Muscle of leg (tissue), 11 donors: ENCODE measurements around the gene ICOS. TPM values are rescaled to one million over a fixed set of nuclear protein-coding genes. Genes with fewer than 3 reads are reported as not detected.

Source experiments
- DNase-seq: peaks from one replicate; pipeline ENCODE4 v3.0.0; 2013
- H3K27ac ChIP-seq: one replicate; pipeline ENCODE4 v1.5.1; 2013; ENCODE audit warnings: mild to moderate bottlenecking, low read length, control low read depth
- H3K27me3 ChIP-seq: one replicate; pipeline ENCODE4 v1.6.1; 2013; ENCODE audit warnings: low read length; ENCODE audit not compliant: control insufficient read depth, insufficient read depth
- H3K36me3 ChIP-seq: one replicate; pipeline ENCODE4 v1.6.1; 2013; ENCODE audit warnings: low read length; ENCODE audit not compliant: control insufficient read depth, insufficient read depth
- H3K4me1 ChIP-seq: one replicate; pipeline ENCODE4 v1.6.1; 2013; ENCODE audit warnings: low read length; ENCODE audit not compliant: control insufficient read depth, insufficient read depth
- H3K4me3 ChIP-seq: one replicate; pipeline ENCODE4 v1.5.1; 2013; ENCODE audit warnings: low read length, control low read depth
- H3K9me3 ChIP-seq: replicated peaks from 2 replicates; pipeline ENCODE4 v1.6.1; 2013; ENCODE audit warnings: low read depth, low read length; ENCODE audit not compliant: control insufficient read depth
- WGBS: methylation state at CpG from one replicate; pipeline ENCODE4 v1.1.5; 2013; ENCODE audit warnings: missing lambda C conversion rate; ENCODE audit not compliant: insufficient coverage; 5-methylcytosine and 5-hydroxymethylcytosine counted together
- polyA plus RNA-seq, 8 donors: library from polyadenylated mRNA; unstranded; fragments of 120-200 nt; gene quantifications; one replicate each; pipeline versions ENCODE4 v1.2.1 to v1.2.3, GENCODE V29; 2013; ENCODE audit warnings: inconsistent platforms in 1 of 8, low replicate concordance in 1 of 8; ENCODE audit not compliant: insufficient read length in 8 of 8, insufficient read depth in 1 of 8
- total RNA-seq: library from RNA; stranded (reverse); fragments of 120-200 nt; gene quantifications from one replicate; pipeline ENCODE4 v1.2.4, GENCODE V29; 2013

Gene ICOS
- total and polyA plus RNA-seq, 9 donors: 0.04 TPM; not detected in 8

DNA sequence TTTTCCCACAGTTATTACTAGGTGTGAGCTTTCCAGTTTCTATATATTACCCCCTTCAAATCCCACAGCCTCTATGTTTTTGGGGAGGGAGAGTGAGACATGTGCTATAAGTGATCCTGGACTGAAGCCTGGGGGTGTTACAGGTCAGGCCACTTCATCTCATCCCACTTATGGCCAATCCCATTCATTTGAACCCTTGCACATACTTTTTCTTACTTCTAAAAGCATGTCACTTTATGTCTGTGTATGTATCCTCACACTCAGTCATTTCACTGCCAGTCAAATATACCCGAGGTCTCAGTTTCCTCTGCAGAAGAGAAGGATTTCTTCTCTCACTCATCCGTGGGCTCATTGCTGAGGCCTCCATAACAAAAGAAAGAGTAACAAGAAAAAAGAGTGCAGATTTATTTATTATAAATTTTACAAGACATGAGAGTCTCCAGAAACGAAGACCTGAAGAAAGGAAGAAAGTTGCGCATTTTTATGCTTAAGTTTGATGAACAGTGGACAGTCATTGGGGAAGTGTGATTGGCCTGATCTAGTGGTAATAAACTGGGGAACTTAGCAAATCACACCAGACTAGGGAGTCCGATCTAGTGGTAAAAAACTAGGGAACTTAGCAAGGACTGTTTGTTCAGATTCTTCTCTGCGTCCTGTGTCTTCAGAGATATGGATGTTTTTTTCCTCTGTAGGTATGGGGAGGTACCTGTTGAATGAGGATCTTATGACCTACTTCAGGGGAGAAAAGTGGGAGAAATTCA is 52.1 kb downstream of the ICOS start:
- Histone ChIP-seq H3K27me3 (no peaks in the 10 kb centered on the region), H3K4me1 (no peaks in the 10 kb centered on the region), H3K4me3 (no peak overlapping the region), H3K36me3 (no peaks in the 10 kb centered on the region), H3K9me3 (no peaks in the 10 kb centered on the region), H3K27ac (no peak overlapping the region)
- no peak for DNase-seq
- WGBS: 88% methylated on average over 2 of the region's 6 CpGs

DNA sequence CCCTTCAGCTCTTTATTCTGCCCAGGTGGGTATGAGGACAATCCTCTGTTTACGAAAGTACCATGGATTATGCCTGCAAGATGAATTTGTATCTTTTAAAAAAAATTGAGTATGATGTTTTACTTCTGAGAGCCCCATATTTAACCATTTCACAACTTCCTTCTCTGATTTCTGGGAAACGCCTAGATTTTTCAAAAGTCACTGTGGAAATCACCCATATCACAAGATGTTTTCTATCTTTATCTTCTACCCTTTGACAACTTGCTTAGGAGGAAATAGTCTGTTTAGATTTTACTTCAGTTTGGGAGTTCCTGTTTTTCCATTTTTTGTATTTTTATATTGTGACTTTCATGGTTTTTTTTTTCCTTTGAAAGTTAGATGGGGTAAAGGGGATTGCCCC is 53.0 kb downstream of the ICOS start:
- Histone ChIP-seq H3K27me3 (no peaks in the 10 kb centered on the region), H3K9me3 (no peaks in the 10 kb centered on the region), H3K4me1 (no peaks in the 10 kb centered on the region), H3K4me3 (no peak overlapping the region), H3K27ac (no peak overlapping the region), H3K36me3 (no peaks in the 10 kb centered on the region)
- DNase-seq: no peak
- 80% methylated on average over 1 of the region's 2 CpGs for WGBS

DNA sequence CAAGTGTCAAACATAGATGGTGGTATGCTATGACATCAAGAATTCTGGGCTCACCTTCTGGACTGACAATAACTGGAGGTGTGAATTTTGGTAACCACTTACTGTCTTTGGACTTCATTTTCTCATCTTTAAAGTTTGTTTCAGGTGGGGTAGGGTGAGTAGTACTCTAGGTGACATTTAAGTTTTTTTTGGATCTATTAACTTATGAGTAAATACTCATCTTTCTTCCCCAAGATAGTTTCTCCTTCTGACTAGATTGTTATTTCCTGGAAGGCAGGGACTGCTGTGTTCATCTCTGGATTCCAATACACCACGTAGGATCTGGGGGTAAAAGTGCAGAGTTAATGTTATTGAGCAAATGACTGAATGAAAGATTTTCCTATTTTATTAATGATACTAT is 55.9 kb downstream of the ICOS start:
- H3K27me3 ChIP-seq: no peaks in the 10 kb centered on the region
- H3K4me1 ChIP-seq: no peaks in the 10 kb centered on the region
- no CpG with 5 or more reads among the region's 1 CpG for WGBS
- H3K27ac ChIP-seq: no peak overlapping the region
- H3K36me3 ChIP-seq: no peaks in the 10 kb centered on the region
- no peak for DNase-seq
- no peak overlapping the region for H3K4me3 ChIP-seq
- no peaks in the 10 kb centered on the region for H3K9me3 ChIP-seq

DNA sequence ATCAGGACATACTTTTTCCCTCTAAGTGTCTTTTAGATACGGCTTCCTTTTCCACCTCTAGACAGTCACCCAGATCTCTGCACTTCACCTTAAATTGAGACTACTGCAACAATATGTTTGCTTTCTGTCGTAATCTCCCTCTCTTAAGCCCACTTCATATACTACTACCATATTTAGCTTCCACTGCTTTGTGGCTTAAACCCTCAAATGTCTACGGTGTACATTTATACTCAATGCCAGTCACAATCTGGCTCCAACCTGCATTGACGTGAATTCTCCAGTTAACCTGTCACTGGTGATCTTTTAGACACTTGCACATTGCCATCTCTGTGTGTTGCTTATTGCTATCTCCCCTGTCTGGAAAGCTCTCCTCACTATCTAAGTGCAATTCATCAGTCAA is 56.4 kb downstream of the ICOS start:
- H3K36me3 ChIP-seq: no peaks in the 10 kb centered on the region
- DNase-seq: no peak
- H3K4me3 ChIP-seq: no peak overlapping the region
- H3K9me3 ChIP-seq: no peaks in the 10 kb centered on the region
- H3K4me1 ChIP-seq: no peaks in the 10 kb centered on the region
- no peaks in the 10 kb centered on the region for H3K27me3 ChIP-seq
- no peak overlapping the region for H3K27ac ChIP-seq
- 91% methylated on average over 4 of the region's 4 CpGs for WGBS

DNA sequence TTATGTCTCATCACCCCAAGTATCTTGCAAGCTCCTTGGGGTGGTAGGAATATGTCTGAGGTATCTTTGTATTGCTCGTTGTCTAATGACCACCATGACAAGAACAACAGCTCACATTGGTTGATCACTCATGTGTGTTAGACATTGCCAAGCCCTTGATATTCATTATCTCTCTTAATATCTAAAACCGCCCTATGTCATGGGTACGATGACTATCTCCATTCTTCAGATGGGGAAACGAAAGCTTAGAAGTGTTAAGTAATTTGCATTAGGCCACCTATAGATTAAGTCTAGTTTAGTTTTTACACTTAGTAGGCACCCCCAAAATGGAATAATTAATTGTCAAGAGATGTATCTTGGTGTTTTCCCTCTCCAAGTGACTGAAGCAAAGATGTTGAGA is 57.0 kb downstream of the ICOS start:
- no peak for DNase-seq
- Histone ChIP-seq H3K27me3 (no peaks in the 10 kb centered on the region), H3K4me3 (no peak overlapping the region), H3K9me3 (no peaks in the 10 kb centered on the region), H3K27ac (no peak overlapping the region), H3K36me3 (no peaks in the 10 kb centered on the region), H3K4me1 (no peaks in the 10 kb centered on the region)
- WGBS: no CpG with 5 or more reads among the region's 4 CpGs

DNA sequence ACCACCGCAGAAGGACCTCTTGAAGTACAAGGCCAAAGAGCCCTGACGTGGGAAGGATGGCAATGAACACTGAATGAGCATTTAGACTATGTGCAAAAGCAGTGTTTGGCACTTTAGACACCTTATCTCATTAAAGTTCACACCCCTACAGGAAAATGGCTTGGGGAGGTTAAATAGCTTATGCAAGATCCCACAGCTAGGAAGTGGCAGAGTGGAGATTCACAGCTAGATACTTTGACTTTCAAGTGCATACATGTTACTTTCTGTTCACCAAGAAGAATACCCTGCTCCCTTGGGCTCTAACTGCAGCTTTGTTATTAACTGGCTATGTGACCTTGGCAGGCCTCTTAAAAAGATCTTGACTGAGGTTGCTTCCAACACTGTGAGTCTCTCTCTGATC is 58.2 kb downstream of the ICOS start:
- no peak for DNase-seq
- Histone ChIP-seq H3K4me3 (no peak overlapping the region), H3K27me3 (no peaks in the 10 kb centered on the region), H3K9me3 (no peaks in the 10 kb centered on the region), H3K4me1 (no peaks in the 10 kb centered on the region), H3K27ac (no peak overlapping the region), H3K36me3 (no peaks in the 10 kb centered on the region)
- no CpG with 5 or more reads among the region's 2 CpGs for whole genome bisulfite sequencing

DNA sequence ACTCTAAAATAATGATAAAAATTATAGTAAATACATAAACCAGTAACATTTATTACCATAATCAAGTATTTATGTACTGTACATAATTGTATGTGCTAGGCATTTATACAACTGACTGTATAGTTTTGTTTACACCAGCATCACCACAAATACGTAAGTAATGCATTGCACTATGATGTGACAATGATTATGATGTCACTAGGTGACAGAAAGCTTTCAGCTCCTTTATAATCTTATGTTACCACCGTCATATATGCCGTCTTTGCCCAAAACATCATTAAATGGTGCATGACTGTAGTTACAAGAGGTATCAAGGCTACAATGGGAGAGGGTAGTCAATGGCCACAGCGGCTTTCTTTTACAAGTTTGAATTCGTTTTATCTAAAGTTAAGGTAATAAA is 60.1 kb downstream of the ICOS start:
- no peak overlapping the region for H3K4me3 ChIP-seq
- no peaks in the 10 kb centered on the region for H3K9me3 ChIP-seq
- H3K27me3 ChIP-seq: no peaks in the 10 kb centered on the region
- 60% methylated on average over 1 of the region's 5 CpGs for WGBS
- H3K36me3 ChIP-seq: no peaks in the 10 kb centered on the region
- no peak overlapping the region for H3K27ac ChIP-seq
- DNase-seq: no peak
- H3K4me1 ChIP-seq: no peaks in the 10 kb centered on the region

DNA sequence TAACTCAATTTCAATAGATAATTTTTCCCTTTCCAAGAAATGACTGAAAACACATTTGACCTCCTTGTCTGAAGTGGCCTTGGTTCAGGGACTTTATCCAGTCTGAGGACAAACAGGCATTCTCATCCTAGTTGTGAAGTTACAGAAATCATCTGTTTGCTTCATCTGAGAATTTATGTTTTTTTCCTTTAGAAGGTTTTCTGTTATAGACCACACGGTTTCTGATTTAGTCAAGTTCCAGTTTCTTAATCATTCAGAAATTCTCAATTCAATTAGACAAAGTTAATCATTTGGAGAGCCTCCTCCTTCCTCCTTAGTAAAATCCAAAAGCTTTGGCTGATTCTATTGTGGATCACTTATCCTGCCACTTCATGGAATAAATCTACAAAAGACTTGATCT is 60.9 kb downstream of the ICOS start:
- Histone ChIP-seq H3K4me1 (no peaks in the 10 kb centered on the region), H3K9me3 (no peaks in the 10 kb centered on the region), H3K27me3 (no peaks in the 10 kb centered on the region), H3K4me3 (no peak overlapping the region), H3K36me3 (no peaks in the 10 kb centered on the region), H3K27ac (no peak overlapping the region)
- no peak for DNase-seq
- no CpG with 5 or more reads among the region's 1 CpG for whole genome bisulfite sequencing

DNA sequence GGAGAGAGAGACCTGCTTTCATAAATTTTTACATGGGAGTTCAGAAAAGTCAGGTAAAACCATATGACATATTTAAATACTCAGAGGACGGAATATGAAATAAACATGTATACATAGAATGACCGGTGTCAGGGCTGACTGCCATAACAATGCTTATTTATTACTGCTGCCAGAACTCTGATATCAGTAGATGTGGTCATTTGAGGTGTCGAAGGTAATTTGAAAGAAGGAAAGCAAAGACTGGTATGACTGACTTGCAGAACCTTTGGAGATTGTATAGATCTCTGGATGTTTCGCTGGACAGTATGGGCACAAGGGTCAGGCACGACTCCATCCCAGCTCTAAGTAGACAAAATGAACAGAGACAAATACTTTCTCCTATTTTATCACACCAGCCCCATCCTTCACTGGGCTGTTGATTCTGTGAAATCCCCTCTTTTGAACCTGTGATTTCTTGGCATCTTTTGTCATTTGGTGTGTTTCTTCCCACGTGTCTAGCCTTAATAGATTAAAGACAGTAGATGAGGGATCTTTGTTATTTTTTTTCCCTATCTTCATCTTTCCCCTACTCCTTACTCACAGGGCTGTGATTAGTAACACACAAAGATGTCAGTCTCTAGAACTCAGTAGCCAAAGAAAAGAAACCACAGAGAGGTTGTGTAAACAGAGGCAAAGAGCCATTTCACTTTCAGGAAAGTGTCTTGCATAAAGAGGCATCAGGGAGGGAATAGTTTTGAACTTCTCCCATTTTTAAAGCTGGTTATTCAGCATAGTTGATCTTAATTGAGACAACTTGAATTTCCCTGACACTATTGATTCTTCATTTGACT is 61.6 kb downstream of the ICOS start:
- H3K4me1 ChIP-seq: no peaks in the 10 kb centered on the region
- no CpG with 5 or more reads among the region's 6 CpGs for WGBS
- DNase-seq: no peak

DNA sequence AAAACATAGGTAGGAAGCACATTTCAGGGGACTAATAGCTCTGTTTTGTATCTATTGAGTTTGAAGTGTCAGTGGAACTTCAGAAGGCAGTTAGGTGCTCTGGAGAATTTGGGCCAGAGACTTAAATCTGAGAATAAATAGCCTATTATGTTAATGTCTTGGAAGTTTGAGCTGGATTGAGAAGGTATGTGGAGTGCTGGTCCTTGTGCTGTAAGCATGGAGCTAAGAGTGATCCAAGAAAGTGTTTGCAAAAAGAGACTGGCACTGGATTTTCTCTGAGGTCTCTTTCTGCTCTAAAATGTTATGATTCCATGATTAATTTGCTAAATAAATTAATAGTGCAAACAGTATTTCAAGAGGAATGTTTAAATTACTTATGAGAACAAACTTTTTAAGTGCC is 63.3 kb downstream of the ICOS start:
- no peaks in the 10 kb centered on the region for H3K27me3 ChIP-seq
- no peak overlapping the region for H3K4me3 ChIP-seq
- H3K36me3 ChIP-seq: no peaks in the 10 kb centered on the region
- DNase-seq: no peak
- H3K4me1 ChIP-seq: no peaks in the 10 kb centered on the region
- H3K27ac ChIP-seq: no peak overlapping the region
- no peaks in the 10 kb centered on the region for H3K9me3 ChIP-seq

More for the DNA sequence above, 61.6 kb downstream of the ICOS start:
- H3K4me3 ChIP-seq: no peak overlapping the region
- no peaks in the 10 kb centered on the region for H3K36me3 ChIP-seq
- H3K27ac ChIP-seq: no peak overlapping the region
- no peaks in the 10 kb centered on the region for H3K27me3 ChIP-seq
- H3K9me3 ChIP-seq: no peaks in the 10 kb centered on the region
